Measurements from ENCODE around the gene FAM229B. TPM values are rescaled to one million over a fixed set of nuclear protein-coding genes. Genes with fewer than 3 reads are reported as not detected.
"Not testable (repeated sequence)": the region's sequence is repeated elsewhere in the genome, so short reads cannot be mapped to it uniquely, and the experiment has no call there.

FAM229B gene
- total RNA-seq, 1 donor from 2014 or later = 29.2 TPM

- DNase-seq (ENCODE audit: extremely low spot score, unreplicated experiment) = no peak
- no peaks in the 10 kb centered on the region for H3K9me3 Mint-ChIP-seq (ENCODE audit: unreplicated experiment)
- H3K4me1 Mint-ChIP-seq (ENCODE audit: unreplicated experiment) = peaks cover 4% of the 10 kb centered on the region
- no peak for TF ChIP-seq CTCF (IDR thresholded peaks at IDR 0.05)
- H3K27ac Mint-ChIP-seq (ENCODE audit: unreplicated experiment) = no peak overlapping the region
- no peak overlapping the region for H3K4me3 Mint-ChIP-seq (ENCODE audit: unreplicated experiment)
- no peaks in the 10 kb centered on the region for H3K36me3 Mint-ChIP-seq (ENCODE audit: unreplicated experiment)
- H3K27me3 Mint-ChIP-seq (ENCODE audit: unreplicated experiment) = peaks cover 3% of the 10 kb centered on the region
Measured at GRCh38 chr6:112049026-112049799, 38.2 kb upstream of the FAM229B start.

GRCh38 chr6:112049996-112050395, 37.4 kb upstream of the FAM229B start:
- Mint-ChIP-seq H3K4me1 (ENCODE audit: unreplicated experiment) (no peaks in the 10 kb centered on the region), H3K4me3 (ENCODE audit: unreplicated experiment) (no peak overlapping the region), H3K27ac (ENCODE audit: unreplicated experiment) (no peak overlapping the region), H3K9me3 (ENCODE audit: unreplicated experiment) (no peaks in the 10 kb centered on the region), H3K36me3 (ENCODE audit: unreplicated experiment) (no peaks in the 10 kb centered on the region), H3K27me3 (ENCODE audit: unreplicated experiment) (peaks cover 3% of the 10 kb centered on the region)
- DNase-seq (ENCODE audit: extremely low spot score, unreplicated experiment) = no peak
- TF ChIP-seq CTCF (IDR thresholded peaks at IDR 0.05) = no peak

- Mint-ChIP-seq H3K9me3 (ENCODE audit: unreplicated experiment) (no peaks in the 10 kb centered on the region), H3K4me1 (ENCODE audit: unreplicated experiment) (no peaks in the 10 kb centered on the region), H3K4me3 (ENCODE audit: unreplicated experiment) (no peak overlapping the region), H3K27me3 (ENCODE audit: unreplicated experiment) (peaks cover 3% of the 10 kb centered on the region), H3K27ac (ENCODE audit: unreplicated experiment) (no peak overlapping the region), H3K36me3 (ENCODE audit: unreplicated experiment) (no peaks in the 10 kb centered on the region)
- TF ChIP-seq CTCF (IDR thresholded peaks at IDR 0.05) = no peak
- DNase-seq (ENCODE audit: extremely low spot score, unreplicated experiment) = no peak
Measured at GRCh38 chr6:112050429-112050828, 37.0 kb upstream of the FAM229B start.

- not testable (repeated sequence) for H3K4me3 Mint-ChIP-seq (ENCODE audit: unreplicated experiment); H3K9me3 Mint-ChIP-seq (ENCODE audit: unreplicated experiment); H3K27me3 Mint-ChIP-seq (ENCODE audit: unreplicated experiment); H3K4me1 Mint-ChIP-seq (ENCODE audit: unreplicated experiment); DNase-seq (ENCODE audit: extremely low spot score, unreplicated experiment); H3K27ac Mint-ChIP-seq (ENCODE audit: unreplicated experiment); H3K36me3 Mint-ChIP-seq (ENCODE audit: unreplicated experiment)
Measured at GRCh38 chr6:112051251-112051740, 36.1 kb upstream of the FAM229B start.

- Mint-ChIP-seq H3K4me1 (ENCODE audit: unreplicated experiment) (no peaks in the 10 kb centered on the region), H3K4me3 (ENCODE audit: unreplicated experiment) (no peak within 1 kb of the TSS), H3K36me3 (ENCODE audit: unreplicated experiment) (no peaks in the 10 kb centered on the region), H3K27me3 (ENCODE audit: unreplicated experiment) (peaks cover 3% of the 10 kb centered on the region), H3K27ac (ENCODE audit: unreplicated experiment) (no peak within 1 kb of the TSS), H3K9me3 (ENCODE audit: unreplicated experiment) (no peaks in the 10 kb centered on the region)
- TF ChIP-seq CTCF (IDR thresholded peaks at IDR 0.05) = no peak
- no peak for DNase-seq (ENCODE audit: extremely low spot score, unreplicated experiment)
Measured at GRCh38 chr6:112054001-112054400, 33.4 kb upstream of the FAM229B start, which contains the start of gene CCN6. Gene CCN6 (plus strand): TSS chr6:112054104. CDS start chr6:112054358, 254 bp downstream.

Measured in osteocyte (in vitro differentiated cells).